Vagina (tissue), 2 donors: ENCODE results near the gene KCNA10. TPM values are rescaled to one million over a fixed set of nuclear protein-coding genes. Genes with fewer than 3 reads are reported as not detected.

Source experiments
- DNase-seq, 2 donors: peaks; one replicate each; pipeline ENCODE4 v3.0.0-alpha.2; 2017; ENCODE audit errors: extremely low spot score in 2 of 2
- H3K27ac ChIP-seq: fragments of 200-600 bp; sonication (generic); one replicate; pipeline ENCODE4 v1.5.1; 2019
- H3K27me3 ChIP-seq: fragments of 200-600 bp; sonication (generic); one replicate; pipeline ENCODE4 v1.5.1; 2019
- H3K36me3 ChIP-seq, 2 donors: fragments of 200-600 bp; sonication (generic); one replicate each; pipeline ENCODE4 v1.5.1; 2017 to 2019
- H3K4me1 ChIP-seq: fragments of 200-600 bp; sonication (generic); one replicate; pipeline ENCODE4 v1.5.1; 2019
- H3K4me3 ChIP-seq, 2 donors: fragments of 200-600 bp; sonication (generic); 1 replicate in 1 of 2; 2 replicates in 1 of 2; pipeline ENCODE4 v1.5.1; 2016 to 2019
- H3K9me3 ChIP-seq: fragments of 200-600 bp; sonication (generic); one replicate; pipeline ENCODE4 v1.5.1; 2019
- CTCF ChIP-seq, 3 experiments: fragments of 450-650 bp in 2 of 3; fragments of 200-600 bp in 1 of 3; sonication (generic) in 1 of 3; IDR thresholded peaks; one replicate each; pipeline ENCODE4 v1.5.1; 2017 to 2019; ENCODE audit warnings: antibody characterized with exemption in 3 of 3, mild to moderate bottlenecking in 2 of 3, moderate library complexity in 2 of 3
- POLR2A ChIP-seq, 2 donors: fragments of 450-650 bp; IDR thresholded peaks; one replicate each; pipeline ENCODE4 v1.6.1; 2017; ENCODE audit warnings: antibody characterized with exemption in 2 of 2, mild to moderate bottlenecking in 2 of 2, moderate library complexity in 2 of 2
- POLR2AphosphoS5 ChIP-seq, 2 donors: sonication (generic); formaldehyde crosslinking; IDR thresholded peaks; one replicate each; pipeline ENCODE4 v1.9.0; 2017; ENCODE audit warnings: antibody characterized with exemption in 2 of 2, mild to moderate bottlenecking in 2 of 2, low read depth in 1 of 2; ENCODE audit not compliant: insufficient read depth in 1 of 2
- intact Hi-C: fragments of 100-400 bp; cut with DNase I; formaldehyde crosslinking; loops from one replicate; pipeline ENCODE4 v1.15.1; 2023
- total RNA-seq: library from RNA; depleted of rRNA; stranded (reverse); fragments of >200 nt; gene quantifications from one replicate; pipeline ENCODE4 v1.2.3, GENCODE V29; 2016

The KCNA10 gene
- total RNA-seq, 1 donor from 2014 or later, result not detected

DNA sequence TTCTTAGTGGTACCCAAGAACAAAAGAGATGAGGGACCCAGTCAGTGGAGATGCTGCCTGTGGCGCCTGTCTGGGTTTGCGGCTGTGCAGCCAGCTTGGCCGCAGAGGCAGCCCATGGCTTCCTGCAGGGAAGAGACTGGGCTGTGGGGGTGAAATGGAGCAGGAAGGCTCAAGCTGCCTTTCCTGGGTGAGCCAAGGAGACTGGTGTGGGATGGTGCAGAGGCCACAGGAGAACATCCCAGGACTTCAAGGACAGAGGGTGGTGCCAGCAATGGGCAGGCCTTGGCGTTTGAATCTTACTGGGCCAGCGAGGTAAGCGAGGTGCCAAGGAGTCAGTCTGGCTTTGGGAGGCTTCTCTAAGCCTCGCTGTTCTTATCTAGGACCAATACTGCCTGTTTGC lies 26.4 kb downstream of the KCNA10 start:
- intact Hi-C loops, result no loop called here

DNA sequence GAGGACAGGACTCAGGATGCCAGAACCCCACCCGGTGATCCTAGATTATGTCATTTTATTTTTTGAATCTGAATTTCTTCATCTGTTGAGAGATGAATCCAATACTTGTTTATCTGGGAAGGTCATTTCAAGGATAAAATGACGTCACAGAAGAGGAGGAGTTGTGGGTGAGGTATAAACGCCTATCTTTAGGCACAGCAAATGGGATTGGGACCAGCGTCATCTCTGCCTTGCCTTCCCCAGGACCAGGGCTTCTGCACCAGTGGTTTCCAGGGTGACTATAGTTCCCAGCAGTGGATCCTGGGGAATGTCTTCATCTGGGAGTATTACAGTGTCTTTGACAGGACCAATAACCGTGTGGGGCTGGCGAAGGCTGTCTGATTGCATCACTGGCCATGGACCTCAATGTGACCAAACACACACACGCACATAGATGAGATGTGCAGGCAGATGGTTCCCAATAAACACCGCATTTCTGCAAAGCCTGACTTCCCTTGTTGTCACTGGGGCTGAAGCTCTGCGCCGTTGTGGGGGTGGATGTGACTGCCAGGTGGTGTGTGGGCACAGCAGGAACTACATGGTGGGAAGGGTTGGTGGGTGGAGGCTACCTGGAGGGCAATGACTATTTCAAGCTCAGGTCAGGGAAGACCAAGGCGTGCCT lies 28.1 kb downstream of the KCNA10 start:
- Histone ChIP-seq H3K4me1 (no peaks in the 10 kb centered on the region), H3K27me3 (no peaks in the 10 kb centered on the region), H3K9me3 (no peaks in the 10 kb centered on the region), H3K36me3 (no peaks in the 10 kb centered on the region), H3K4me3 (no peak overlapping the region), H3K27ac (no peak overlapping the region)
- DNase-seq, result no peak
- TF ChIP-seq POLR2AphosphoS5 (IDR thresholded peaks at IDR 0.05; ENCODE audit: insufficient read depth in 1 of 2, low read depth in 1 of 2) (no peak), CTCF (IDR thresholded peaks at IDR 0.05) (no peak), POLR2A (IDR thresholded peaks at IDR 0.05) (no peak)
- intact Hi-C loops, result no loop called here

More for the DNA sequence above, 26.4 kb downstream of the KCNA10 start:
- H3K27me3 ChIP-seq, result no peaks in the 10 kb centered on the region
- DNase-seq, result no peak
- no peak overlapping the region for H3K27ac ChIP-seq
- no peak overlapping the region for H3K4me3 ChIP-seq
- H3K4me1 ChIP-seq, result no peaks in the 10 kb centered on the region
- no peaks in the 10 kb centered on the region for H3K9me3 ChIP-seq
- no peak for TF ChIP-seq CTCF (IDR thresholded peaks at IDR 0.05)
- no peak for TF ChIP-seq POLR2A (IDR thresholded peaks at IDR 0.05)
- no peak for TF ChIP-seq POLR2AphosphoS5 (IDR thresholded peaks at IDR 0.05; ENCODE audit: insufficient read depth in 1 of 2, low read depth in 1 of 2)
- no peaks in the 10 kb centered on the region for H3K36me3 ChIP-seq

GRCh38 chr1:110489973-110490542 lies 28.9 kb downstream of the KCNA10 start:
- Histone ChIP-seq H3K4me3 (no peak overlapping the region), H3K27me3 (no peaks in the 10 kb centered on the region), H3K36me3 (no peaks in the 10 kb centered on the region), H3K27ac (no peak overlapping the region), H3K4me1 (no peaks in the 10 kb centered on the region), H3K9me3 (no peaks in the 10 kb centered on the region)
- no peak for DNase-seq
- intact Hi-C loops, result no loop called here
- TF ChIP-seq POLR2A (IDR thresholded peaks at IDR 0.05) (no peak), CTCF (IDR thresholded peaks at IDR 0.05) (no peak), POLR2AphosphoS5 (IDR thresholded peaks at IDR 0.05; ENCODE audit: insufficient read depth in 1 of 2, low read depth in 1 of 2) (no peak)

DNA sequence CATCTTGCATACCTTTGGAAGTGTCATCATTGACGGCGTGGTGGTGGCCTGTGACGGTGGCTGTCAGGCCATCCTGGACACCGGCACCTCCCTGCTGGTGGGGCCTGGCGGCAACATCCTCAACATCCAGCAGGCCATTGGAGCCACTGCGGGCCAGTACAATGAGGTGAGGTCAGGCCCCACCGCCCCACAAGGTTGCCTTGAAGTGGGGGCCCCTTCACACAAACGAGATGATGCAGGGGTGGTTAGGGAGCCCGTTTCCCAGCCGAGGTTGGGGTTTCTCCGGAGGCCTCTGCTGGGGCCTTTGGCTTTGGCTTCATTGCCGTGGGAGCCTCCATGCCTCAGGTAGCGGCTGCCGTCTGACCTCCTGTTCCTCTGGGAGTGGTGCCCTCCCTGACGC lies 29.6 kb downstream of the KCNA10 start:
- TF ChIP-seq POLR2AphosphoS5 (IDR thresholded peaks at IDR 0.05; ENCODE audit: insufficient read depth in 1 of 2, low read depth in 1 of 2) (no peak), POLR2A (IDR thresholded peaks at IDR 0.05) (no peak), CTCF (IDR thresholded peaks at IDR 0.05) (no peak)
- Histone ChIP-seq H3K9me3 (no peaks in the 10 kb centered on the region), H3K27me3 (no peaks in the 10 kb centered on the region), H3K36me3 (no peaks in the 10 kb centered on the region), H3K4me3 (no peak overlapping the region), H3K4me1 (no peaks in the 10 kb centered on the region), H3K27ac (no peak overlapping the region)
- no peak for DNase-seq
- intact Hi-C loops, result no loop called here

- Histone ChIP-seq H3K27me3 (no peaks in the 10 kb centered on the region), H3K9me3 (no peaks in the 10 kb centered on the region), H3K4me3 (no peak overlapping the region), H3K27ac (no peak overlapping the region), H3K36me3 (no peaks in the 10 kb centered on the region), H3K4me1 (no peaks in the 10 kb centered on the region)
- intact Hi-C loops, result no loop called here
- no peak for DNase-seq
- TF ChIP-seq POLR2A (IDR thresholded peaks at IDR 0.05) (no peak), CTCF (IDR thresholded peaks at IDR 0.05) (no peak), POLR2AphosphoS5 (IDR thresholded peaks at IDR 0.05; ENCODE audit: insufficient read depth in 1 of 2, low read depth in 1 of 2) (no peak)
Observed at GRCh38 chr1:110488867-110489266, 30.1 kb downstream of the KCNA10 start.
